Renal pelvis (tissue), 12 donors: Measurements from ENCODE around the gene CFAP206. TPM values are rescaled to one million over a fixed set of nuclear protein-coding genes. Genes with fewer than 3 reads are reported as not detected.

ENCODE experiments used
- DNase-seq: peaks from one replicate; pipeline ENCODE4 v3.0.0-alpha.2; 2013
- long read RNA-seq, 16 experiments: transcript quantifications; one replicate each; lab custom pipeline, GENCODE V29; 2026
- polyA plus RNA-seq, 3 donors: library from polyadenylated mRNA; unstranded; fragments of 120-200 nt; gene quantifications; one replicate each; pipeline ENCODE4 v1.2.1, GENCODE V29; 2013; ENCODE audit not compliant: insufficient read length in 3 of 3

The CFAP206 gene, protein sequence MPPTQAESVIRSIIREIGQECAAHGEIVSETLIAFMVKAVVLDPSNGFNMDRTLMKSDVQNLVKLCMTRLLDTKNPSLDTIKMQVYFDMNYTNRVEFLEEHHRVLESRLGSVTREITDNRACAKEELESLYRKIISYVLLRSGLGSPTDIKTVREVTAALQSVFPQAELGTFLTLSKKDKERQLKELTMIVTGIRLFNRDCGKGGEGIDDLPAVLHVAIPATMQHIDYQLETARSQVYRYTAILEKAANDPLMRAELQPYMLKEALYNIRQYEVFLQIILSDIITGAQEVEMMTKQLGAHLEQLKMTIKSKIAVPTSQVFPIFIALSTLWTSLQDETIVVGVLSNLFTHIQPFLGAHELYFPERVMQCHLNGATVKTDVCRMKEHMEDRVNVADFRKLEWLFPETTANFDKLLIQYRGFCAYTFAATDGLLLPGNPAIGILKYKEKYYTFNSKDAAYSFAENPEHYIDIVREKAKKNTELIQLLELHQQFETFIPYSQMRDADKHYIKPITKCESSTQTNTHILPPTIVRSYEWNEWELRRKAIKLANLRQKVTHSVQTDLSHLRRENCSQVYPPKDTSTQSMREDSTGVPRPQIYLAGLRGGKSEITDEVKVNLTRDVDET
- 1 to 10 TPM; 2.9 to 4.2 (median 4.0) TPM for polyA plus RNA-seq
- long read RNA-seq, donor 1, result 0 reads
- long read RNA-seq, donor 2, result 0 reads
- long read RNA-seq, donor 3, partial matches to known transcripts, result 0 of 1 reads
- long read RNA-seq, donor 3, other reads (novel, unspliced or antisense), result 0 of 1 reads
- long read RNA-seq, donor 4, result 0 reads
- long read RNA-seq, donor 5, result 0 reads
- long read RNA-seq, donor 6, partial matches to known transcripts, result 0 of 1 reads
- long read RNA-seq, donor 6, other reads (novel, unspliced or antisense), result 0 of 1 reads
- long read RNA-seq, donor 7, result 0 reads
- long read RNA-seq, donor 8, result 0 reads
- long read RNA-seq, donor 9, partial matches to known transcripts, result 0 of 1 reads
- long read RNA-seq, donor 9, other reads (novel, unspliced or antisense), result 0 of 1 reads
- long read RNA-seq, donor 10, result 0 reads
- long read RNA-seq, donor 11, partial matches to known transcripts, result 0 of 1 reads
- long read RNA-seq, donor 11, other reads (novel, unspliced or antisense), result 0 of 1 reads
- long read RNA-seq, donor 12, result 0 reads
- long read RNA-seq, donor 13, partial matches to known transcripts, result 0 of 1 reads
- long read RNA-seq, donor 13, other reads (novel, unspliced or antisense), result 0 of 1 reads
- long read RNA-seq, donor 14, partial matches to known transcripts, result 0 of 2 reads
- long read RNA-seq, donor 14, other reads (novel, unspliced or antisense), result 0 of 2 reads
- long read RNA-seq, donor 15, result 0 reads
- long read RNA-seq, donor 16, result 0 reads

DNA sequence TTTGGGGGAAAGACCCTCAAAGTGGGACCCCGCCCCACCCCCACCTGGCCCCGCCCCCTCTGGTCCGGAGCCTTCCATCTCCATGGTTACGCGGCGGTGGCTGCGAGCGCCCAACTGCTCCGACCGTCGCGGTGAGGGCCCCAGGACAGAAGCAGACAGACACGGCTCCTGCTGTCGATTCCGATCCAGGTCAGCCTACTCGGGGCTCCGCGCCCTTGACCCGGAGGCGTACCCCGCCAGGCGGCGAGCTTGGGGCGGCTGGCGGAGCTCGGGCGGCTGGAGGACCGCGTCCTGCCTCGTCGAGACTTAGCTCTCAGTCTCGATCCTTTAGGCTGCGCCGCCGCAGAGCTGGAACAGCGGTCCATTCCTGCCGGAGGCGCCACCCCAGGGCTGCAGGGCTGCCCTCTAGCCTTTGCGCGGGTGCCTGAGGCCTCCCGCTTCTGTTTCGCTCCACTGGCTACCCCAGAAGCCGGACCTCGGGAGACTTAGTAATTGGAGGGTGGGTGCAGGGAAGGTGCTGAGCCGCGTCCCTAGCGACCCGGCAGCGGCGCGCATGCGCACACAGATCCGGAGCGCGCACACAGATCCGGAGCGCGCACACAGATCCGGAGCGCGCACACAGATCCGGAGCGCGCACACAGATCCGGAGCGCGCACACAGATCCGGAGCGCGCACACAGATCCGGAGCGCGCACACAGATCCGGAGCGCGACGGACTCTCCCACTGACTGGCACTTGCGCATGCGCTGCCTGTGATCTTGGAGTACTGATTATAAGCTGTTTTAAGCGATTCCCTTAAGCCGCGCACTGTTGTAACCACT, at the start of gene CFAP206:
CFAP206 (plus strand) TSS at position 72 of the 820 bp plus-strand sequence. CDS start 1,868 bp downstream, outside the sequence.
- peak; percentile 84 for DNase-seq

- DNase-seq, result no peak
Measured at GRCh38 chr6:87364602-87365252, 43.0 kb upstream of the CFAP206 start.

GRCh38 chr6:87366072-87366827, 41.5 kb upstream of the CFAP206 start:
- no peak for DNase-seq

- no peak for DNase-seq
Measured at GRCh38 chr6:87366899-87367298, 40.9 kb upstream of the CFAP206 start.

DNA sequence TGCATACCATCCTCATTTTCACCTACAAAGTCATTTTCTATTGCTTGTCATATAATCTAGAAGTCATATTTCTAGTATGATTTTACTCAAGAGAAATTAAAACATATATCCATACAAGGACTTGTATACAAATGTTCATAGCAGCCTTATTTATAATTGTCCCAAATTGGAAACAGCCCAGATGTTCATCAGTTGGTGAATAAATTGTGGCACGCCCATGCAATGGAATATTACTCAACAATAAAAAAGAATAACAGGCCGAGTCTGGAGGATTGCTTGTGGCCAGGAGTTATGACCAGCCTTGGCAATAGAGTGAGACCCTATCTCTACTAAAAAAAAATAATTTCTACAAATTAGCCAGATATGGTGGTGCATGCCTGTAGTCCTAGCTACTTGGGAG, 34.4 kb upstream of the CFAP206 start:
- DNase-seq, result no peak

GRCh38 chr6:87375315-87375714, 32.5 kb upstream of the CFAP206 start:
- DNase-seq, result no peak

DNA sequence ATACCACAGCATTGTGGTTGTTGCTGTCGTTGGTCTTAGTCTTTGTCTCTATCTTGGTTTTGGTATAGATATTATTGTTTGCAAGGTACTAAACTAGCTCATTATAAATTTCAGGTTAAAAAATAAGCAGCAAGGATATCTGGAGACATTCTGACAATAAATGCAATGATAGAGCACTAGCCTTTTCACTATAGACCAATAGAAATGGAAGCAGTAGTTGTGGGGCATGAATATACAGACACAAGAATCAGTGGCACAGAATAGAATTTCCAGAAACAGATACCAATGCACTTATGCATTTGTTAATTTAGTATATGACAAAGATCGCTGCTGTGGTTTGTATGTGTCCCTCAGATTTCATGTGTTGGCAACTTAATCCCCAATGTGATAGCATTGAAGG, 31.1 kb upstream of the CFAP206 start:
- no peak for DNase-seq

DNA sequence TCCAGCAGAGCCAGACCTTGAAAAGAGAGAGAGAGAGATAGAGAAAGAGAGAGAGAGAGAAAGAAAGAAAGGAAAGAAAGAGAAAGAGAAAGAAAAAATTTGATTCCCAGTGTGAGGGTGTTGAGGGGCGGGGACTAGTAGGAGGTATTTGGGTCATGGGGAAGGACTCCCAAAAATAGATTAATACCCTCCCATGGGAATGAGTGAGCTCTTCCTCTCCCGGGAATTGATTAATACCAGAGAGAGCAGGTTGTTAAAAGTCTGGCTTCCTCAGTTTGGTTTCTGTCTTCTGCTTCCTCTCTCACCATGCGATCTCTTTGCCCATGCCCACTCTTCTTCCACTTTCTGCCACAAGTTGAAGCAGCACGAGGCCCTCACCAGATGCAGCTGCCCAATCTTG, 28.8 kb upstream of the CFAP206 start:
- DNase-seq, result no peak

GRCh38 chr6:87382861-87383260, 24.9 kb upstream of the CFAP206 start:
- no peak for DNase-seq

GRCh38 chr6:87384038-87384437, 23.7 kb upstream of the CFAP206 start:
- no peak for DNase-seq

DNA sequence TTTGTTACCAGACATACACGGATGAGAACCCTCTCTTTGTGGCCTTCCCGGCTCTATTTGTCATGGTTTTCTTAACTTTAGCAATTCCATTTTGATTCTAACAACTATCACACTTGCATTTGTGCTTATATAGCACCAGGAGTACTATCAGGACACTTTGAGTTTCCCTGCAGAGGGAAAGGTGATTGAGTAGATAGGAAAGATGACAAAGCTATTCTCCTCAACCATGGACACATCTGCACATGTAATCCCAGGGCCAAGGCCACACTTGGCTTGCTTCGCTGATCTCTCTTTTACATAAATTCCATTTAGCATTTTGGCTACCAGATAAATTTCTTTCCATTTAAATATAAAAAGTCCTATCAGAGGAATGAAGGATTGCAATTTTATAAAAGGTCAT, 23.3 kb upstream of the CFAP206 start:
- no peak for DNase-seq

DNA sequence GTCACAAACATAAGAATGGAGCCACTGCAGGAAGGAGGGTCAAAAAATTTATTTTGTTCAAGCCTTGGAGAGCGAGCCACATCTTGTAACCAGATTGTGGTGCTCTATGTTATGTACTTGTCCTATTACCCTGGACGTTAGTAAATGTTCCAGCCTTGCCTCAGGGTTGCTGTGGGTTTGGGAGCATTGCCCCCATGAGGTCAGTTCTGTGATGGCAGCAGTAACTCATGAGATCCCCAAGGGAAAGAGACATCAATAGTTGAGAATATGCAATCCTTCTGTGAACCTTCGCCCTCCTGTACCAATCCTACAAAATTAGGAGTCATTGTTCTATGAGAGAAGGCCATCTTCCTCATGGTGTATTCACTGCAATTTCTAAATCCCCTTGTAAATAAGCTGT, 16.4 kb upstream of the CFAP206 start:
- DNase-seq, result no peak

DNA sequence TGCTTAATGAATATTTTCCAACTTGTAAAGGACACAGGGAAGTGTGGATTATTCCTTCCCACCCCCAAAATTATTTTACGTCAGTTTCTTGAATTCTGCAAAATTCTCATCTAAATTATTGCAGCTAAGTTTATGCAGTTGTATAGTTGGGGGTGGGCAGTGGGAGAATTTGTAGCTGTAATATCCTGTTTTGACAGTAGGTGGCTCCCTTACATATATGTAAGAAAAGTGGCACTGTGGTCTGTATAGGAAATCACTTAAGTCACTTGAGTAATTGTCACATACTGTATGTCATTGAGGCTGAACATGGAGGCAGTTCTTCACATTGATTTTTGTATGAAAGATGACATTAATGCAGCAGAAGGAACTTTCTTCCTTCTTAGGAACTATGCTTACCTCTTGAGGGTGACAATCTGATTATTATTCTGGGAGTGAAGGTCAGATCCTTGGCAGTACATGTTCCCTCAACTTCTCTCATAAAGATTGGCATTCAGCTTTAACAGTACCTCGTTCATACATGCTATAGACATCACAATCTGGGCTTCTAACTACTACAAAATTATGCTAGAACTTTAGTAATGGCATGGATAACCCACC, 14.6 kb upstream of the CFAP206 start:
- DNase-seq, result peak; percentile 46

DNA sequence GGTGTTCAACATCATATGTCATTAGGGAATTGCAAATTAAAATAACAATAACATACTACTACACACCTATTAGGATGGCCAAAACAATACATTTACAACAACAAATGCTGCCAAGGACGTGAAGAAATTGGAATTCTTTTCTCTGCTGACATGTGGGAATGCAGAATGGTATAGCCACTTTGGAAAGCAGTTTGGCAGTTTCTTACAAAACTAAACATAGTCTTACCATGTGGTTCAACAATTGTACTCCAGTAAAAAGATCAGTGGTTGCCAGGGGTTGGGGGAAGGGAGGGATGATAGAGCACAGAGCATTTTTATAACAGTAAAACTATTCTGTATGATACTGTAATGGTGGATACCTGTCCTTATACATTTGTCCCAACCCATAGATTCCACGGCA, 12.3 kb upstream of the CFAP206 start:
- DNase-seq, result no peak

- DNase-seq, result no peak
Measured at GRCh38 chr6:87396595-87397392, 11.0 kb upstream of the CFAP206 start.

- DNase-seq, result peak; percentile 43
Measured at GRCh38 chr6:87397656-87398055, 10.1 kb upstream of the CFAP206 start.

GRCh38 chr6:87401832-87402231, 5.9 kb upstream of the CFAP206 start:
- DNase-seq, result no peak

DNA sequence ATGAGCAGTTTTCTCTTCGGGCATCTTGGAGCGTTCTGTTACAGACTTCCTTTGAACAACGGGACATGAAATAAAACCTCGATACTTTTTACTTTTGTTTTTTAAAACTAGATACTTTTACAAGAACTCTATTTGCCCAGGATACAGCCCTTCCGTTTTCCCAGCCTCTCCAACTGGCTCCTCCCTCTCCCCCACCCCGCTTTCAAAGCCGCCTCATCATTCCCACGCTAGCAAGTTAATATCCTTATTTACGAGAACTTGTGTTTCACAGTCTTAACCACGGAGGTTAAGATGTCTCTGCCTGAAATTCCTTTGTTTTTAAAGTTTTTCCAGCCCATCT, 241 bp upstream of the CFAP206 start:
- DNase-seq, result peak; percentile 45
